Erythroblast (primary cell): Measurements from ENCODE around the gene SCLY.

Experiments
- DNase-seq, 2 experiments: peaks; one replicate each; lab custom pipeline; 2025; lab: John Stamatoyannopoulos, UW
- GATA1 ChIP-seq: IDR thresholded peaks from 2 replicates; pipeline ENCODE4 v1.6.1; 2011; ENCODE audit warnings: low read depth, mild to moderate bottlenecking, control low read depth, low read length, moderate library complexity
- POLR2A ChIP-seq: IDR thresholded peaks from 2 replicates; pipeline ENCODE4 v1.6.1; 2011; ENCODE audit warnings: mild to moderate bottlenecking, low read length

Gene SCLY

DNA sequence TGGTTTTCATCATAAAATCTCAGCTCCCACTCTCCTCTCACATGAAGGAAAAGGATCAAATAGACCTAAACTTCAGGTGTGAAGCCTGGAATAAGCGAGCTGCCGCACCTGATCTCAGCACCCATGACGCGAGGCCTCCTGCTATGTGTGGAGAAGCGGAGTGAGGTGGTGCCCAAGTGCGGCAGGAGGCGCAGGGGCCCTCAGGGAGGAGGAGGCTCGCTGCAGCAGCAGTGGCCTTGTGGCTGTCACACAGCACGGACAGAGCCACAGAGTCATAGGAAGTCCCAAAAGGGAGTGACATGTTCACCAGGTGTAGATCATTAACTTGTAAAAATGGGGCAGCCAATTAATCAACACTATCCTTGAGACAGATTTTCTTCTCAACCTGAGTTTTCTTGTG lies 9.1 kb downstream of the SCLY start:
- DNase-seq = no peak
- TF ChIP-seq GATA1 (no peak), POLR2A (no peak)

DNA sequence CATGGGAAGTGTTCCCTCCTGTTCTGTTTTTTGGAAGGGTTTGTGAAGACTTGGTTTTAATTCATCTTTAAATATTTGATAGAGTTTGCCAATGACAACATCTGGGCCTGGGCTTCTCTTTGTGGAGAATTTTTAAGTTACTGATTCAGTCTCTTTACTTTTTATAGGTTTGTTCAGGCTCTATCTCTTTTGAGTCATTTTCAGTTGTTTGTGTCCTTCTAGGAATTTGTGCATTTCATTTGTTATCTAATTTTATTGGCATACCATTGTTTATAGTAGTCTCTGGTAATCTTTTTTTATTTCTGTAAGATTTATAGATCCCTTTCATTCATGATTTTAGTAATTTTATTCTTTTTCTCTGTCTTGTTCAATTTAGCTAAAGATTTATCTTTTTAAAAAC lies 14.6 kb downstream of the SCLY start:
- TF ChIP-seq GATA1 = no peak
- TF ChIP-seq POLR2A = no peak
- DNase-seq = no peak

DNA sequence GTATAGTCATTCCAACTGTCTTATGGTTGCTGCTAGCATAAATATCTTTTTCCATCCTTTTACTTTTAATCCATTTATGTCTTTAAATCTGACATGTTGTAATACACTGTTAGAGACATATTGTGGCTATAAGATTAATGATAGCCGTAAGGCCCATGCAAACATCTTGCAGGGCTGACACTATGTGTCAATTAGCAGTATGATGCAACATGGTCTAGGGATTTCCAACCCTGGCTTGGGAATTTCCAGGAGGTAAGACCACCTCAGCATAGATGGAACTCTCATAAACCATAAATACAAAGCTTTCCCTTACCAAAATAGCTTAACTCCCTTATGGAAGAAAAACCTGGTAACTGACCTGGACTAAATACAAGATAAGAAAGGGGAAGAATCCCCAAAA lies 16.5 kb downstream of the SCLY start:
- TF ChIP-seq POLR2A = no peak
- TF ChIP-seq GATA1 = no peak
- no peak for DNase-seq

DNA sequence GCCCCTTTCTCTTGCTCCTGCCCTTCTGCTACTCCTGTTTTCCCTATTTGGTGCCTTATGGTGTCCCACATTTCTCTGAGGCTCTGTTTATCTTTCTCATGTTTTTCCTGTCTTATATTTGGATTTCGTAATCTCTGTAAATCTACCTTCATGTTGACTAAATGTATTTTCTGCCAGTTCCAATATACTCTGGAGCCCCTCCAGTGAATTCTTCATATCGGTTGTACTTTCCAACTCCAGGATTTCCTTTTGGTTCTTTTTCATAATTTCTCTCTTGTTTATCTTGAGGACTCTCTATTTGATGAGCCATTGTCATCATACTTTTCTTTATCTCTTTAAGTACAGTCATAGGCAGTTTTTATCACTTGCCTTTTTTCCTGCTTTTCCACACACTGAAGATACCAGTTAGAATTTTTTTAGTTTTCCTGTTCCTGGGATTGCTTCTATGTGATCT lies 19.1 kb downstream of the SCLY start:
- TF ChIP-seq POLR2A (no peak), GATA1 (no peak)
- DNase-seq = no peak

DNA sequence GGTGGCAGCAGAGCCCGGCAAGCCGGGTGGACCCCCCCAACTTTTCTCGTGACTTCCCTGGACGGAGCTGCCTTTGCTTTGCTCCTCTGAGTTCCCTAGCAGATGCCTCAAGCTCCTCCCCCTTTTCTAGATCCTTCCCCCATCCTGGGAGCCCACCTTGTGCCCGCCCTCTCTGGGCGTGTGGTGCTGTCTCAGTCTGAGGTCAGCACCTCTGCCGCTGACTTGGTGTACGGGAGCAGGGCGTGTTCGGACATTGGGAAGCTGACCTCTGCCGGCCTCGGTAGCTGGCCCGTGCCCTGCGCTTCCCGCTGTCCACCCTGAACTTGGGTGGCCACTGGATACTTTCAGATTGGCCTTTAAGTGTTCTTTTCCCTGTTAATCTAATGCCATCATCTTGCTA lies 19.7 kb downstream of the SCLY start:
- TF ChIP-seq GATA1 = no peak
- TF ChIP-seq POLR2A = no peak
- DNase-seq = no peak

DNA sequence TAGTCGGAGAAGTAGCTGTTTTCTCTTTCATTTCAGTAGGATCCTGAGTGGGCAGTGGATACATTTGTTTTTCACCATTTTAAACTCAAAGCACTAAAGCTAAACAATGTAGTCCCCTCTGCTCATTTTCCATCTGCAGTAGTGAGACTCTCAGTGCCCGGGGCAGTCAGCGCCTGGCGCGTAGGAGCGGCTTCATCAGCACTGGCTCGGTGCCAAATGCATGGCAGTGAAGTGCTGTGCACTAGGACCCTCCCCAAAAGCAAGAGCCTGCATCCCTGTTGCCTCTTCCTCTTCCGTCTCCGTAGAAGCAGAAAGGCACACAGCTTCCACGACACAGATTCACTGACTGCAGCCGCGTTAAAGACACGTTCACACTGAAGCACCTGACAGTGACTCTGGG lies 20.3 kb downstream of the SCLY start:
- TF ChIP-seq POLR2A = no peak
- TF ChIP-seq GATA1 = no peak
- DNase-seq = no peak

DNA sequence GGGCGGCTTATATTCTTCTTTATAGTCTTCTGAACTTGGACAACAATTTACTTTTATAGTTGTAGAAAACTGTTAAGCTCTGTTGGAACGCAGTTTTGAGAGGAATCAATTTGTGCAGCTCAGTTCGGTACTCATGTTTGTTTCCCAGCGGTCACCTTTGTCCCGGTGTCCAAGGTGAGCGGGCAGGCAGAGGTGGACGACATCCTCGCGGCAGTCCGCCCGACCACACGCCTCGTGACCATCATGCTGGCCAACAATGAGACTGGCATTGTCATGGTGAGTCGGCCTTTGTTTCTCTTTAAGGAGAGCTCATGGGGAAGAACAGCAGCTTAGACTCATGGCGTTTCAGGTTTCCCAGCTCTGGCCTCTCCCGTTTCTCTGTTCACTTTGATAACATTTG lies 20.8 kb downstream of the SCLY start:
- TF ChIP-seq GATA1 = no peak
- TF ChIP-seq POLR2A = no peak
- DNase-seq = no peak

DNA sequence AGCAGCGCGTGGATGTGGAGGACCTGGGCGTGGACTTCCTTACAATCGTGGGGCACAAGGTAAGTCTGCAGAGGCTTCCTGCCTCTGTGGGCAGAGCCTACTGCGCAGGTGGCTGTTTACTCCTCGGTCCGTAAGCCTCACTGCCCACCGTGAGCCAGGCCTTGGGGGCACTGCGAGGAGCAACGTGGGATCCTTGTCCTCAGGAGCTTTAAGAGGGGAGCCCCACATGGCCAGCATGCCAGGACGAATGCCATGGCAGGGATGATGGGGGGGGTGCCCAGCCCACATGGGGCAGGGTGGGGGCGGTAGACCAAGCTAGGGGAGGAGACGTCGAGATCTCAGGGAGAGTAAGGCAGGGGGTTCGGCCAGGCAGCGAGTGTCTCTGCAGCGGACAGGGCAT lies 21.4 kb downstream of the SCLY start:
- TF ChIP-seq GATA1 = no peak
- TF ChIP-seq POLR2A = no peak
- DNase-seq = no peak

DNA sequence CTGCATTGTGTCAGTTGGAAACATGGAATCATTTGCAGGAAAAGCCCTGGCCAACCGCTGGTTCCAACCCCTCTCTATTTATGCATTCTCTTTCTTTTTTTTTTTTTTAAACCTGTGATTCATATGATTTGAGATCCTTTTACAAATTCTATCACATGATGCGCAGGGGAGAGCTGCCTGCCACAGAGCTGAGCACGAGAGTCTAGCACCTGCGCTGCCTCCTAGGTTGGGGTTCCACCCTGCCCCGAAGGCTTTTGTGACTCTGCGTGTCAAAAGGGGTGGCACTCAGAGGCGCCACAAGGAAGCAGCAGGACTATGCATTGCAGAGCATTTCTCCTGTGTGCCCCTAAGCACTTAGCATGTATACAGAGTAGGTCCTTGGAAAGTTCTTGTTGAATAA lies 22.0 kb downstream of the SCLY start:
- no peak for DNase-seq

DNA sequence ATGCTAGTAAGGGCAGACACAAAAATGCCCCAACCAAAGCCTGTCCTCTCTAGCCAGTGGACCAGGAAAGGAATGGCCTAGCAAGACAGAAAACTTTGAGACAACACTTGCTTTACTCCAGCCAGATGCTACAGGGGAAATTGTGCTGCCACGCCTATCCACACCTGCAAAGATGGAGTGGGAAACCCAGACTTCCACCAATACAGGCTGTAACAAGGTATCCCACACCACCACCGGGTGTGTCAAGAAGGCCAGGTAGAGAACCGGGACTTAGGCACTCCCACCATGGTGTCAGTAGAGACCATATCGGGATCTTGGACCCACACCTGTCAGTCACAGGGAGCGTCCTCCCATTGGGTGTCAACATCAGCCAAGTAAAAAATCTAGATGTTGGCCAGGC lies 23.1 kb downstream of the SCLY start:
- TF ChIP-seq POLR2A = no peak
- TF ChIP-seq GATA1 = no peak
- no peak for DNase-seq

More for the DNA sequence above, 22.0 kb downstream of the SCLY start:
- TF ChIP-seq POLR2A (no peak), GATA1 (no peak)

DNA sequence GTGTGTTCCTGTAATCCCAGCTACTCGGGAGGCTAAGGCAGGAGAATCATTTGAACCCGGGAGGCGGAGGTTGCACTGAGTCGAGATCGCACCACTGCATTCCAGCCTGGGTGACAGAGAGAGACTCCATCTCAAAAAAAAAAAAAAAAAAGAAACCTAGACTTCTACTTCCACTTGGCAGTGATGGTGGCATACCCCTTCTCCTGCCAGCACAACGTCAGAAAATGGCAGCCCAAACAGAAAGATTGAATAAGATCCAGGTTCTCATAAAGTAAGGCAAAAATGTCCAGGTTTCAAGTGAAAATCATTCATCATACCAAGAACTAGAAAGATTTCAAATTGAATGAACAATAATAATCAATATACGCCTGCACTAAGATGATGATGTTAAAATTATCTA lies 24.0 kb downstream of the SCLY start:
- DNase-seq = no peak
- no peak for TF ChIP-seq POLR2A
- TF ChIP-seq GATA1 = no peak

DNA sequence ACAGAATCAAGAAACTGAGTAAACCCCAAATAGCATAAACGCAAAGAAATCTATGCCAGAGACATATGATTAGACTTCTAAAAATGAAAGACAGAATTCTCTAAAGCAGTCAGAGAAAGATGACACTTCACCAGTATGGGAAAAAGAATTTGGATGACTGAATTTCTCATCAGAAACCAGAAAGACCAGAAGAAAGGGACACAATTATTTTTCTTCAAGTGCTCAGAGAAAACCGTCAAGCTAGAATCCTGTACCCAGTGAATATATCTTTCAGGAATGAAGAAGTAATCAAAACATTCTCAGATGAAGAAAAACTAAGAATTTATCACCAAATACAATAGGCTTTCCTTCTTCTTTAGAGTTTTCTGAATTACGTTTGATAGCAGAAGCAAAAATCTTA lies 25.1 kb downstream of the SCLY start:
- no peak for DNase-seq
- TF ChIP-seq POLR2A (no peak), GATA1 (no peak)

DNA sequence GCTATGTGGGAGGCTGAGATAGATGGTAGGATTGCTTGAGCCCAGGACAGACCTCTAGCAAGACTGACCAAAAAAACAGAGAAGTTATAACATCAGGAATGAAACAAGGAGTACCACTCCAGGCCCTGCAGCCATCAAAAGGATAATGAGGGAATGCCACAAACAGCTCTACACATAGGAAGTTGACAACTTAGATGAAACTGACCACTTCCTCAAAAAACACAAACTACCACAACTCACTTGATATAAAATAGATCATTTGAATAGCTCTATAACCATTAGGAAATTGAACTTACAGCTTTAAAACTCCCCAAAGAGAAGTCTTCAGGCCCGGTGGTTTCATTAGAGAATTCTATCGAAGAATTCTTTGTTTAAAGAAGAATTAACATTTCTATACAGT lies 26.4 kb downstream of the SCLY start:
- TF ChIP-seq GATA1 = no peak
- no peak for DNase-seq

DNA sequence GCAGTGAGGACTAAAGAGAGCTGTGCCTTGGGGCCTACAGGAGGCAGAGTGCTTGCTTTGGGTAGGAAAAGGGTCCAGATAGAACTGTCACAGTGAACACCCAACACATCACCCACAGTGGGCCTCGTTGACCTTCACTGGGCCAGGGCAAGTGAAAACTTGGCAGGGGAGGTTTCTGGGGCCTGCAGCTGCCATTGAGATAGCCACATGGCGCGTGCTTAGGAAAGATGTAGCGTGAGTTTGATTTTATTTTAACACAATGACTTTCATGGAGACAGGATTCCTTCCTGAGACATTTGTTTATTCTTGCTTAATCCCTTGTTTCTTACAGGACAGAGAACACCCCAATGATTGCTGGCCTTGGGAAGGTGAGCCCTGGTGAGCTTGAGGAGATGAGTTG lies 30.1 kb downstream of the SCLY start:
- no peak for DNase-seq
- no peak for TF ChIP-seq GATA1
- TF ChIP-seq POLR2A = no peak

DNA sequence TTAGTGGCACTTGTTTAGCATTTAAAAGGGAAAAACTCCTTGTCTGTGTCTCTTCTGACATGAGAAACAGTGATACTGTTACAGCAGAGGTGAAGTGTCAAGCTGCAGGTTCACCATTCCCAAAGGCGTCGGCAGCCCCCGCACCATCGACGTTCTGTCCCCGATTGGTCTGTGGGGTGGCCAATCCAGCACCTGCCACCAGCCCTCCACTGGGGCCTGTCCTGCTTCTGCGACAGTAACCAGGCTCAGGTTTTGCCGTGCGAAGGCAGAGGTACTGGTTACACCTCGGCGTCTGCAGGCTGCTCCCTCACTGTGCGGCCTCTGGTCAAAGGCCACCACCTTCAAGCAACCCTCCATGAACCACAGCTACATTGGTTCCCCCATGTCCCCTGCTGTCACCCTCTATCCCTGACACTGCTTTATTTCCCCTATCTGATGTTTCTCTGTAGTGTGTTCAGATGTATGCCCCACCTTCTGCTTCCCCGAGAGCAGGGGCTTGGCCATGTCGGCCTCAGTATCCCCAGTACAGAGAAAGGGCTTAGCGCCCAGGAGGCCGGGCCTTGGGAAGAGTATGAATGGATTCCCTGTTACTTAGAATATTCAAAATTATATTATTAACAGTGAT lies 30.7 kb downstream of the SCLY start:
- DNase-seq = no peak
- TF ChIP-seq POLR2A = no peak
- TF ChIP-seq GATA1 = no peak
